HepG2 (cell line): Measurements from ENCODE around the gene GALNT18. TPM values are rescaled to one million over a fixed set of nuclear protein-coding genes. Genes with fewer than 3 reads are reported as not detected.

Experiments
- ATAC-seq: fragments of 200-7000 bp; cut with Tn5 transposase; 3 replicates; pipeline ENCODE4 v1.9.1; 2020; ENCODE audit warnings: mild to moderate bottlenecking, moderate library complexity
- BruUV-seq: library from RNA; stranded (reverse); fragments of 400-500 nt; replicated peaks from 2 replicates; lab custom pipeline; 2021; lab: Mats Ljungman, UMichigan
- CTCF ChIA-PET: fragments of 300-600 bp; formaldehyde crosslinking; extraction: SDS; loops from one replicate; lab custom pipeline; 2021; ENCODE audit warnings: low total read pairs, inconsistent platforms, low intra/inter-chr PET ratio; lab: Yijun Ruan, JAX
- POLR2A ChIA-PET: fragments of 350-600 bp; sonication (Branson Sonifier 250); formaldehyde crosslinking; loops from one replicate; lab custom pipeline; 2020; ENCODE audit warnings: antibody characterized with exemption, inconsistent platforms; lab: Yijun Ruan, JAX
- DNase-seq: peaks from one replicate; pipeline ENCODE4 v3.0.0-alpha.2; 2015; ENCODE audit warnings: low spot score
- FAIRE-seq: peaks from 3 replicates; lab custom pipeline; 2011; peaks lifted over from hg19 to GRCh38; lab: Jason Lieb, UNC
- H2AFZ ChIP-seq: one replicate; pipeline ENCODE4 v1.6.1; 2011; ENCODE audit warnings: low read length, inconsistent platforms
- H3K27ac ChIP-seq: fragments of 300-600 bp; 3 replicates; pipeline ENCODE4 v1.8.0; 2011; ENCODE audit warnings: mixed run types, mild to moderate bottlenecking, mixed read lengths, low read length, inconsistent platforms; ENCODE audit not compliant: insufficient read depth; ENCODE audit errors: extremely low read length
- H3K27me3 ChIP-seq, 2 experiments: fragments of 200-600 bp in 1 of 2; 2 replicates in 1 of 2; 3 replicates in 1 of 2; pipeline versions ENCODE4 v1.6.0 to v1.8.0; 2011; ENCODE audit warnings: low read length in 2 of 2, mild to moderate bottlenecking in 2 of 2, moderate library complexity in 2 of 2, inconsistent platforms in 1 of 2; ENCODE audit not compliant: insufficient read depth in 2 of 2, control insufficient read depth in 1 of 2
- H3K36me3 ChIP-seq, 2 experiments: fragments of 200-600 bp in 1 of 2; replicated peaks in 1 of 2; 2 replicates in 1 of 2; 3 replicates in 1 of 2; pipeline versions ENCODE4 v1.5.1 to v1.8.0; 2011; ENCODE audit warnings: low read length in 2 of 2, inconsistent platforms in 1 of 2; ENCODE audit not compliant: insufficient read depth in 2 of 2, control insufficient read depth in 1 of 2
- H3K4me1 ChIP-seq: 2 replicates; pipeline ENCODE4 v1.5.1; 2012; ENCODE audit warnings: low read length, inconsistent platforms; ENCODE audit not compliant: insufficient read depth
- H3K4me2 ChIP-seq: 2 replicates; pipeline ENCODE4 v1.6.0; 2011; ENCODE audit warnings: low read depth, low read length, inconsistent platforms
- H3K4me3 ChIP-seq, 3 experiments: fragments of 200-600 bp in 1 of 3; sonication (generic), shearing (Covaris generic) in 1 of 3; replicated peaks in 1 of 3; 2 replicates each; pipeline ENCODE4 v1.5.1; 2011 to 2016; ENCODE audit warnings: low read length in 3 of 3, inconsistent platforms in 2 of 3, low read depth in 2 of 3, mild to moderate bottlenecking in 2 of 3, control low read depth in 1 of 3, mixed read lengths in 1 of 3; ENCODE audit not compliant: insufficient read depth in 1 of 3
- H3K79me2 ChIP-seq: one replicate; pipeline ENCODE4 v1.6.1; 2011; ENCODE audit warnings: low read length, inconsistent platforms; ENCODE audit not compliant: insufficient read depth
- H3K9ac ChIP-seq: 2 replicates; pipeline ENCODE4 v1.6.0; 2011; ENCODE audit warnings: mild to moderate bottlenecking, low read depth, low read length, inconsistent platforms; ENCODE audit not compliant: insufficient read depth
- H3K9me3 ChIP-seq: 2 replicates; pipeline ENCODE4 v1.5.1; 2012; ENCODE audit warnings: mild to moderate bottlenecking, low read length
- H4K20me1 ChIP-seq: 2 replicates; pipeline ENCODE4 v1.6.0; 2011; ENCODE audit warnings: inconsistent platforms, mild to moderate bottlenecking, low read length, moderate library complexity; ENCODE audit not compliant: insufficient read depth
- AFF4 ChIP-seq: sonication (generic); formaldehyde crosslinking; IDR thresholded peaks from 2 replicates; pipeline ENCODE4 v1.4.0; 2020; ENCODE audit warnings: missing genetic modification reagents
- IKZF4 ChIP-seq: sonication (generic); formaldehyde crosslinking; IDR thresholded peaks from 2 replicates; pipeline ENCODE4 v1.5.1; 2020; ENCODE audit warnings: borderline replicate concordance, mild to moderate bottlenecking, low read depth, missing genetic modification reagents; ENCODE audit errors: not compliant biosample characterization
- KDM5A ChIP-seq: fragments of 200-600 bp; sonication (generic); IDR thresholded peaks from 2 replicates; pipeline ENCODE4 v1.7.0; 2018; ENCODE audit warnings: antibody characterized with exemption, mild to moderate bottlenecking, low read length, borderline replicate concordance
- MATR3 ChIP-seq: sonication (generic); formaldehyde crosslinking; IDR thresholded peaks from 2 replicates; pipeline ENCODE4 v1.4.0; 2020; ENCODE audit warnings: missing genetic modification reagents
- MBD4 ChIP-seq: IDR thresholded peaks from 2 replicates; pipeline ENCODE4 v1.6.1; 2012; ENCODE audit warnings: low read length, inconsistent platforms, borderline replicate concordance
- MED8 ChIP-seq: sonication (generic); formaldehyde crosslinking; IDR thresholded peaks from 2 replicates; pipeline ENCODE4 v1.8.1; 2023; ENCODE audit warnings: mild to moderate bottlenecking, missing genetic modification reagents; ENCODE audit not compliant: insufficient replicate concordance
- MXD1 ChIP-seq: sonication (generic); formaldehyde crosslinking; IDR thresholded peaks from 2 replicates; pipeline ENCODE4 v1.4.0; 2020; ENCODE audit warnings: mild to moderate bottlenecking, missing genetic modification reagents
- MZF1 ChIP-seq: sonication (generic); formaldehyde crosslinking; IDR thresholded peaks from 2 replicates; pipeline ENCODE4 v1.8.1; 2023; ENCODE audit warnings: mild to moderate bottlenecking, missing genetic modification reagents, borderline replicate concordance
- NFIB ChIP-seq: sonication (generic); formaldehyde crosslinking; IDR thresholded peaks from 2 replicates; pipeline ENCODE4 v1.9.0; 2021; ENCODE audit warnings: missing genetic modification reagents, mild to moderate bottlenecking, borderline replicate concordance
- PLRG1 ChIP-seq: fragments of 450-650 bp; conservative IDR thresholded peaks from 2 replicates; pipeline ENCODE4 v1.6.1; 2016
- PLSCR1 ChIP-seq: sonication (generic); formaldehyde crosslinking; IDR thresholded peaks from 2 replicates; pipeline ENCODE4 v1.5.0; 2020; ENCODE audit warnings: missing genetic modification reagents, mild to moderate bottlenecking, borderline replicate concordance
- ZEB1 ChIP-seq: IDR thresholded peaks from 2 replicates; pipeline ENCODE4 v1.6.1; 2012; ENCODE audit warnings: mild to moderate bottlenecking, low read depth, inconsistent platforms; ENCODE audit not compliant: insufficient replicate concordance
- ZNF329 ChIP-seq: sonication (generic); formaldehyde crosslinking; IDR thresholded peaks from 2 replicates; pipeline ENCODE4 v1.9.0; 2021; ENCODE audit warnings: low read depth, mild to moderate bottlenecking, missing genetic modification reagents
- ZNF331 ChIP-seq: sonication (generic); formaldehyde crosslinking; IDR thresholded peaks from 2 replicates; pipeline ENCODE4 v1.4.0; 2020; ENCODE audit warnings: missing genetic modification reagents
- ZNF574 ChIP-seq: sonication (generic); formaldehyde crosslinking; IDR thresholded peaks from 2 replicates; pipeline ENCODE4 v1.4.0; 2020; ENCODE audit warnings: missing genetic modification reagents
- ZNF780A ChIP-seq: sonication (generic); formaldehyde crosslinking; IDR thresholded peaks from 2 replicates; pipeline ENCODE4 v1.8.0; 2022; ENCODE audit warnings: mild to moderate bottlenecking, missing genetic modification reagents, moderate library complexity
- ZNF883 ChIP-seq: sonication (generic); formaldehyde crosslinking; IDR thresholded peaks from 2 replicates; pipeline ENCODE4 v1.5.1; 2020; ENCODE audit warnings: mild to moderate bottlenecking, missing genetic modification reagents; ENCODE audit errors: not compliant biosample characterization
- WGBS: methylation state at CpG from one replicate; pipeline ENCODE4 v1.1.6; 2017; ENCODE audit warnings: low lambda C conversion rate; 5-methylcytosine and 5-hydroxymethylcytosine counted together
- in situ Hi-C: cut with HindIII; loops from 2 replicates; pipeline ENCODE4 v1.10.0; 2017; ENCODE audit warnings: low pct_unique_long_range_greater_than_20kb; ENCODE audit not compliant: extremely low pct_ligation_motif_present
- intact Hi-C: fragments of 100-400 bp; cut with micrococcal nuclease; formaldehyde crosslinking; loops from one replicate; pipeline ENCODE4 v1.10.0; 2022; ENCODE audit not compliant: unreplicated experiment
- polyA plus RNA-seq, 8 experiments: library from polyadenylated mRNA; depleted of rRNA in 3 of 8; stranded (reverse) in 7 of 8; unstranded in 1 of 8; fragments of >200 nt; fragmentation: Illumina TruSeq in 4 of 8; extraction: Trizol in 4 of 8; gene quantifications; 2 replicates each; pipeline versions ENCODE4 v1.2.1 to v1.2.3, GENCODE V29; 2011 to 2016; ENCODE audit warnings: low read depth in 4 of 8, missing spikeins in 1 of 8, mixed read lengths in 1 of 8; ENCODE audit not compliant: insufficient read depth in 1 of 8
- total RNA-seq, 5 experiments: library from RNA; depleted of rRNA; stranded (reverse); fragments of >200 nt; fragmentation: Illumina TruSeq; extraction: Trizol; gene quantifications; 2 replicates each; pipeline ENCODE4 v1.2.3, GENCODE V29; 2016; ENCODE audit warnings: low read depth in 1 of 5

Gene GALNT18
- total and polyA plus RNA-seq, 2 of the 13 experiments (the other 11 are each of a cell fraction or from before 2014, with no cell fraction given), result 0.11 TPM; not detected in 1

- WGBS, result 0% methylated on average over 2 of the region's 2 CpGs
- Histone ChIP-seq H4K20me1 (no peaks in the 10 kb centered on the region), H2AFZ (no peak overlapping the region), H3K4me1 (no peaks in the 10 kb centered on the region), H3K9me3 (no peaks in the 10 kb centered on the region), H3K27me3 (peaks cover 0 to 7% of the 10 kb centered on the region in 2 experiments; a peak in 2 of 5 replicates), H3K4me2 (no peak overlapping the region), H3K4me3 (no peak overlapping the region), H3K9ac (no peak overlapping the region), H3K79me2 (no peaks in the 10 kb centered on the region), H3K27ac (no peak overlapping the region), H3K36me3 (no peaks in the 10 kb centered on the region)
- no TSS peak for BruUV-seq
- intact Hi-C loops, result no loop called here
- in situ Hi-C loops, result no loop called here
- ChIA-PET CTCF (no interaction called here), POLR2A (no interaction called here)
- FAIRE-seq (no peak), ATAC-seq (no peak), DNase-seq (no peak)
- TF ChIP-seq ZNF780A (CRISPR knock-in tag) (no peak), IKZF4 (CRISPR knock-in tag) (no peak), ZEB1 (no peak), NFIB (no peak), ZNF329 (no peak), ZNF574 (no peak), PLRG1 (no peak), MBD4 (no peak), ZNF883 (CRISPR knock-in tag) (no peak), KDM5A (no peak), AFF4 (no peak), MED8 (CRISPR knock-in tag) (no peak), MZF1 (no peak), PLSCR1 (CRISPR knock-in tag) (no peak), MATR3 (CRISPR knock-in tag) (no peak), ZNF331 (CRISPR knock-in tag) (no peak), MXD1 (CRISPR knock-in tag) (no peak)
Measured at GRCh38 chr11:11397036-11397415, 224.8 kb downstream of the GALNT18 start.
